ENCODE data around the gene SINHCAF.

GRCh38 chr12:31362759-31363415 is 36.9 kb upstream of the SINHCAF start:
- TF ChIP-seq TAF1 (conservative IDR thresholded peaks at IDR 0.05) (no peak), CTCF (IDR thresholded peaks at IDR 0.05; ENCODE audit: low read depth, low read length, missing input control) (no peak)

Data from liver (tissue), 3 donors.